ENCODE results near the gene KRT83.

Gene KRT83

DNA sequence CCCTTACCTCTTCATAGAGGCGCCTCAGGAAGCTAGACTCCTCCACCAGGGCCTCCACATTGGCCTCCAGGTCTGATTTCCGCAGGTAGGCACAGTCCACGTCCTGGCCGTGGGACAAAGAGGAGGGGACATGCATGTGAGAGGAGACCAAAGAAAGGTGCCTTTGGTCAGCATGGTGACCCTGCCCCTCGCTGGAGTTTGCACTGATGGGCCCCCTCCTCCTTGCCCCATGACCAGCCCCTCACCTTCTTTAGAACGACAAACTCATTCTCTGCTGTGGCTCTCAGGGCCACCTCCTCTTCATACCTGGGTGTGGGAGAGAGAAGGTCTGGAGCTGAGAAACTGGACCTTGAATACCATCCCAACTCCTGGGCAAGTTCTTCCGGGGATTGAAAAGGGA is 42.9 kb upstream of the KRT83 start:
- H3K4me1 ChIP-seq (ENCODE audit: low read length), result no peaks in the 10 kb centered on the region
- no peak overlapping the region for H3K4me3 ChIP-seq (ENCODE audit: low read length)
- peaks cover 90% of the 10 kb centered on the region for H3K27me3 ChIP-seq (replicated peaks; ENCODE audit: insufficient read depth, low read length)
- no peak for DNase-seq
- no peaks in the 10 kb centered on the region for H3K9me2 ChIP-seq (replicated peaks; ENCODE audit: insufficient read depth, low read length)
- no peak overlapping the region for H3K9ac ChIP-seq (ENCODE audit: low read length)
- TF ChIP-seq EZH2 (optimal IDR thresholded peaks at IDR 0.05; ENCODE audit: low read depth, low read length) (no peak), EZH2phosphoT487 (IDR thresholded peaks at IDR 0.05; ENCODE audit: low read length) (no peak)
- TF ChIP-seq, protein P1, sequence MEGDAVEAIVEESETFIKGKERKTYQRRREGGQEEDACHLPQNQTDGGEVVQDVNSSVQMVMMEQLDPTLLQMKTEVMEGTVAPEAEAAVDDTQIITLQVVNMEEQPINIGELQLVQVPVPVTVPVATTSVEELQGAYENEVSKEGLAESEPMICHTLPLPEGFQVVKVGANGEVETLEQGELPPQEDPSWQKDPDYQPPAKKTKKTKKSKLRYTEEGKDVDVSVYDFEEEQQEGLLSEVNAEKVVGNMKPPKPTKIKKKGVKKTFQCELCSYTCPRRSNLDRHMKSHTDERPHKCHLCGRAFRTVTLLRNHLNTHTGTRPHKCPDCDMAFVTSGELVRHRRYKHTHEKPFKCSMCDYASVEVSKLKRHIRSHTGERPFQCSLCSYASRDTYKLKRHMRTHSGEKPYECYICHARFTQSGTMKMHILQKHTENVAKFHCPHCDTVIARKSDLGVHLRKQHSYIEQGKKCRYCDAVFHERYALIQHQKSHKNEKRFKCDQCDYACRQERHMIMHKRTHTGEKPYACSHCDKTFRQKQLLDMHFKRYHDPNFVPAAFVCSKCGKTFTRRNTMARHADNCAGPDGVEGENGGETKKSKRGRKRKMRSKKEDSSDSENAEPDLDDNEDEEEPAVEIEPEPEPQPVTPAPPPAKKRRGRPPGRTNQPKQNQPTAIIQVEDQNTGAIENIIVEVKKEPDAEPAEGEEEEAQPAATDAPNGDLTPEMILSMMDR (IDR thresholded peaks at IDR 0.05; ENCODE audit: low read length), result no peak
- no peaks in the 10 kb centered on the region for H3K9me3 ChIP-seq (replicated peaks; ENCODE audit: insufficient read depth, low read length)
- H3K79me2 ChIP-seq (ENCODE audit: low read length), result no peaks in the 10 kb centered on the region
- no peak overlapping the region for H2AFZ ChIP-seq (ENCODE audit: low read length)
- no peaks in the 10 kb centered on the region for H3K36me3 ChIP-seq (replicated peaks; ENCODE audit: insufficient read depth, low read length)
- no peak overlapping the region for H3K27ac ChIP-seq (ENCODE audit: low read length)
- no peak overlapping the region for H3K4me2 ChIP-seq (ENCODE audit: low read depth, low read length)
- no peaks in the 10 kb centered on the region for H3F3A ChIP-seq (ENCODE audit: insufficient read depth, low read length)
- H4K20me1 ChIP-seq (ENCODE audit: insufficient read depth, low read length), result no peaks in the 10 kb centered on the region

DNA sequence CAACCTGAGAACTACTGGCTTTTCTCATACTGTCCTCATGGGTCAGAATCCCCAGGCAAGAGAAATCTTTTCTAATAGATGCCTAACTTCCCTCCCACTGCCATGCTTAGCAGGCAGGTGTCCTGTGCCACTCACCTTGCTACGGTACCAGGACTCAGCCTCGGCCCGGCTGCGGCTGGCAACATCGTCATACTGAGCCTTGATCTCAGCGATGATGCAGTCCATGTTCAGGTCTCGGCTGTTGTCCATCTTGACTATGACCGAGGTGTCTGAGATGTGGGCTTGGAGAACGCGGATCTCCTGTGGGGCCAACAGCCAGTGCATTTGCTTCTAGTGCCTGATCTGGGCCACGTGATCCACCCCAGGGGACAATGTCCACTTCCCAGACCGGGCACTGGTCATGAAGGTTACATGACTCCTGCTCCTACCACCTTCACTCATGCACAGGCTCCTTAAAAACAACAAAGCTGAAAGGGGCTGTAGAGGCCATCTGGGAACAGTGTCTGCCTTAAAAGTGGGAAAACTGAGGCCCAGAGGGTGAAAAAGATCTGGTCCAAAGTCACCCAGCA is 42.0 kb upstream of the KRT83 start:
- Histone ChIP-seq H3K4me2 (ENCODE audit: low read depth, low read length) (no peak overlapping the region), H3F3A (ENCODE audit: insufficient read depth, low read length) (no peaks in the 10 kb centered on the region), H2AFZ (ENCODE audit: low read length) (no peak overlapping the region), H3K27me3 (replicated peaks; ENCODE audit: insufficient read depth, low read length) (peaks cover 88% of the 10 kb centered on the region), H3K4me3 (ENCODE audit: low read length) (no peak overlapping the region), H4K20me1 (ENCODE audit: insufficient read depth, low read length) (no peaks in the 10 kb centered on the region), H3K36me3 (replicated peaks; ENCODE audit: insufficient read depth, low read length) (no peaks in the 10 kb centered on the region), H3K4me1 (ENCODE audit: low read length) (peaks cover 6% of the 10 kb centered on the region; the same call in 1 of the 2 replicates), H3K9ac (ENCODE audit: low read length) (no peak overlapping the region), H3K27ac (ENCODE audit: low read length) (no peak overlapping the region), H3K79me2 (ENCODE audit: low read length) (no peaks in the 10 kb centered on the region), H3K9me2 (replicated peaks; ENCODE audit: insufficient read depth, low read length) (no peaks in the 10 kb centered on the region), H3K9me3 (replicated peaks; ENCODE audit: insufficient read depth, low read length) (no peaks in the 10 kb centered on the region)
- TF ChIP-seq EZH2 (optimal IDR thresholded peaks at IDR 0.05; ENCODE audit: low read depth, low read length) (no peak), EZH2phosphoT487 (IDR thresholded peaks at IDR 0.05; ENCODE audit: low read length) (no peak)
- TF ChIP-seq, protein P1 (IDR thresholded peaks at IDR 0.05; ENCODE audit: low read length), result no peak
- no peak for DNase-seq

DNA sequence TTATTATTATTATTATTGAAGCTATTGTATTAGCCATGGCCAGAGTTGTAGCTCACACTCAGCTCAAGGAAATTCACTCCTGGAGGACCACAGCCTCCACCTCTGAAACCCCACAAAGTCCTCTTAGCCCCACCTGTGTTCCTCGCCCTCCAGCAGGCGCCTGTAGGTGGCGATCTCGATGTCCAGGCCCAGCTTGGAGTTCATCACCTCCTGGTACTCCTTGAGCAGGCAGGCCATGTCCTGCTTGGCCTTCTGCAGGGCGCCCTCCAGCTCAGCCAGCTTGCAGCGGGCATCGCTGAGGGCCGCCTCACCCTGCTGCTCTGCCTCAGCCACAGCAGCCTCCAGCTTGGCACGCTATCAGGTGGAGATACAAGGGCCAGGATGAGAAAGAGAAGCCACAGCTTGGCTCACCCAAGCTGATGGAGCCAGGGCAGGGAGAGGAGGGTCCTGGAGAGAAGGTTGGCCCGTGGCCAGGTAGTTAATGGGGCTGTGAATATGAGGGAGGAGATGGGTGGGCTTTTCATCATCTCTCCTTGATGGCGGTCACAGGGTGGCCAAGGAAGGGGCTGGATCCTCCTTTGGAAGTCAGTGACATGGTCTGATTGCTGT is 41.0 kb upstream of the KRT83 start:
- Histone ChIP-seq H3K9ac (ENCODE audit: low read length) (no peak overlapping the region), H2AFZ (ENCODE audit: low read length) (no peak overlapping the region), H3K4me3 (ENCODE audit: low read length) (no peak overlapping the region), H3K9me3 (replicated peaks; ENCODE audit: insufficient read depth, low read length) (no peaks in the 10 kb centered on the region), H3K36me3 (replicated peaks; ENCODE audit: insufficient read depth, low read length) (no peaks in the 10 kb centered on the region), H3K4me1 (ENCODE audit: low read length) (peaks cover 6% of the 10 kb centered on the region; the same call in 1 of the 2 replicates), H3K27ac (ENCODE audit: low read length) (no peak overlapping the region), H3K79me2 (ENCODE audit: low read length) (no peaks in the 10 kb centered on the region), H3K4me2 (ENCODE audit: low read depth, low read length) (no peak overlapping the region), H3K27me3 (replicated peaks; ENCODE audit: insufficient read depth, low read length) (peaks cover 88% of the 10 kb centered on the region), H4K20me1 (ENCODE audit: insufficient read depth, low read length) (no peaks in the 10 kb centered on the region), H3F3A (ENCODE audit: insufficient read depth, low read length) (no peaks in the 10 kb centered on the region), H3K9me2 (replicated peaks; ENCODE audit: insufficient read depth, low read length) (no peaks in the 10 kb centered on the region)
- no peak for TF ChIP-seq EZH2 (optimal IDR thresholded peaks at IDR 0.05; ENCODE audit: low read depth, low read length)
- TF ChIP-seq, protein P1 (IDR thresholded peaks at IDR 0.05; ENCODE audit: low read length), result peak; percentile 34
- TF ChIP-seq EZH2phosphoT487 (IDR thresholded peaks at IDR 0.05; ENCODE audit: low read length), result no peak
- no peak for DNase-seq
